ENCODE data around the gene TEX29.

TEX29 gene

DNA sequence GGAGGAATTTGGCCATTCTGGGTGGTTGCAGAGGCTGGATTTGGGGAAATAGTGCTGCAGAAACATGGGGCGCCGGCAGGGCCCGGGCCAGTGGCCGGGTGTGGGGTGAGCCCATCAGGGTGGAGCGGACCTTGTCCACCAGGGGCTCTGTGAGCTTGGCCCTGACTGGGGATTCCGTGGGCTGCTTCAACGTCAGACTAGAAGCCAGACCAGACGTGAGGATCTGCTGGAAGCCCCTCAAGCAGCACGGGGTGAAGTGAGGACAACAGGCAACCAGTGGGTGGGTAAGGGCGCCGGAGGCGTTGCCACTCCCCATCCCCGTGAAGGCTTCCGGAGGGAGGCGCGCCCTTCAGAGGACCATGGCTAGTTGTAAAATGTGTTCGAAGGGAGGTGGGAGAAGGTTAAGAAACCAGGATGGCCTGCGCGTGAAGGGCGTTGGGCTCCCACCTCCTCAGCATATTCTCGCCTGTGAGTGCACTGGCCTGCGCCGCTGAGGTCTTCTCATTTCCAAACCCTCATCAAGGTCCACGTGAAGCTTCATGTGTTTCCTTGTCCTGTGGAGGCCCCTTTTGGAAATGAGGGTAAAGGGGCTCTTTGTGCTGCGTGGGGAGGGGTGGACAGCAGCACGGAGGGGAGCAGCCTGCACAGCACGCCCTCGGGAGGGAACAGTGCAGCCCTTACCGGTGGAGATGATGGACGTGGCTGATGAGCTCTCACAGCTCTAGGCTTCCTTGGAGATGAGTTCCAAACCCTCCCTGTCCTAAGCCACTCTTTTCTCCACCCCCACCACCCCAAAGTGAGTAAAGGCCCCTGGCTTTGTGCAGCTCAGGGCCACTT is 8.3 kb downstream of the TEX29 start:
- no peak overlapping the region for H3K9ac ChIP-seq (ENCODE audit: low read length)
- no peak overlapping the region for H3K4me2 ChIP-seq (ENCODE audit: low read length)
- no peaks in the 10 kb centered on the region for H3K27me3 ChIP-seq (ENCODE audit: insufficient read depth, low read length)
- TF ChIP-seq EZH2 (IDR thresholded peaks at IDR 0.05; ENCODE audit: borderline replicate concordance, low read length) = no peak
- TF ChIP-seq, protein P1, sequence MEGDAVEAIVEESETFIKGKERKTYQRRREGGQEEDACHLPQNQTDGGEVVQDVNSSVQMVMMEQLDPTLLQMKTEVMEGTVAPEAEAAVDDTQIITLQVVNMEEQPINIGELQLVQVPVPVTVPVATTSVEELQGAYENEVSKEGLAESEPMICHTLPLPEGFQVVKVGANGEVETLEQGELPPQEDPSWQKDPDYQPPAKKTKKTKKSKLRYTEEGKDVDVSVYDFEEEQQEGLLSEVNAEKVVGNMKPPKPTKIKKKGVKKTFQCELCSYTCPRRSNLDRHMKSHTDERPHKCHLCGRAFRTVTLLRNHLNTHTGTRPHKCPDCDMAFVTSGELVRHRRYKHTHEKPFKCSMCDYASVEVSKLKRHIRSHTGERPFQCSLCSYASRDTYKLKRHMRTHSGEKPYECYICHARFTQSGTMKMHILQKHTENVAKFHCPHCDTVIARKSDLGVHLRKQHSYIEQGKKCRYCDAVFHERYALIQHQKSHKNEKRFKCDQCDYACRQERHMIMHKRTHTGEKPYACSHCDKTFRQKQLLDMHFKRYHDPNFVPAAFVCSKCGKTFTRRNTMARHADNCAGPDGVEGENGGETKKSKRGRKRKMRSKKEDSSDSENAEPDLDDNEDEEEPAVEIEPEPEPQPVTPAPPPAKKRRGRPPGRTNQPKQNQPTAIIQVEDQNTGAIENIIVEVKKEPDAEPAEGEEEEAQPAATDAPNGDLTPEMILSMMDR (IDR thresholded peaks at IDR 0.05; ENCODE audit: low read length) = no peak
- H3K9me3 ChIP-seq (ENCODE audit: low read length) = no peaks in the 10 kb centered on the region
- H3K36me3 ChIP-seq (ENCODE audit: insufficient read depth, low read length) = no peaks in the 10 kb centered on the region
- no peak overlapping the region for H2AFZ ChIP-seq (ENCODE audit: low read length)
- no peak overlapping the region for H3K4me3 ChIP-seq (ENCODE audit: low read depth, low read length, poor library complexity, severe bottlenecking)
- H3K4me1 ChIP-seq (ENCODE audit: insufficient read depth, low read length, severe bottlenecking) = no peaks in the 10 kb centered on the region
- no peaks in the 10 kb centered on the region for H3K79me2 ChIP-seq (ENCODE audit: insufficient read depth, low read length)
- H3K9me2 ChIP-seq (ENCODE audit: low read depth, low read length) = no peaks in the 10 kb centered on the region
- no peaks in the 10 kb centered on the region for H4K20me1 ChIP-seq (ENCODE audit: insufficient read depth, low read length)
- no peak overlapping the region for H3K27ac ChIP-seq (ENCODE audit: low read depth, low read length, poor library complexity, severe bottlenecking)
- H3F3A ChIP-seq (ENCODE audit: insufficient read depth, low read length) = no peaks in the 10 kb centered on the region

DNA sequence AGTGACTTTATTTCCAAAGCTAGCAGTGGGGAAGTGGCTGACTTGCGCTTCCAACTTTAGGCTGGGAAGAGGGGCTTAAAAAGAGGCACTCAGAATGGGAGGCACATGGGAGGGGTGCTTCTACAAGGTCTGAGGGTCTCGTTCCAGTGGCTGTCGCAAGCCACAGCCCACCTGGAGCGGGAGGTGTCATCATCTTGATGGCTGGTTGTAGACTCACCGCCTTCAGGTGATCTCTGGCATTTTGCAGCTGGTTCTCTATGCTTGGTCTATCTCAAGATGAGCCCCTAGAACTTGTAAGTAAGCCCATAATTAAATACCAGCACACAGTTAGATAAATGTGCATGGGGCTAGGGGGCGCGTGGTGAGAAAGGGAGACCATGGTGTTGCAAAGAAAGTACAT is 9.2 kb downstream of the TEX29 start:
- H3K4me1 ChIP-seq (ENCODE audit: insufficient read depth, low read length, severe bottlenecking) = no peaks in the 10 kb centered on the region
- TF ChIP-seq, protein P1 (IDR thresholded peaks at IDR 0.05; ENCODE audit: low read length) = no peak
- TF ChIP-seq EZH2 (IDR thresholded peaks at IDR 0.05; ENCODE audit: borderline replicate concordance, low read length) = no peak
- H3K79me2 ChIP-seq (ENCODE audit: insufficient read depth, low read length) = no peaks in the 10 kb centered on the region
- no peak overlapping the region for H3K9ac ChIP-seq (ENCODE audit: low read length)
- H3K27me3 ChIP-seq (ENCODE audit: insufficient read depth, low read length) = no peaks in the 10 kb centered on the region
- peaks cover 2% of the 10 kb centered on the region; the same call in 1 of the 2 replicates for H3K9me3 ChIP-seq (ENCODE audit: low read length)
- no peaks in the 10 kb centered on the region for H3F3A ChIP-seq (ENCODE audit: insufficient read depth, low read length)
- H3K36me3 ChIP-seq (ENCODE audit: insufficient read depth, low read length) = no peaks in the 10 kb centered on the region
- H3K4me2 ChIP-seq (ENCODE audit: low read length) = no peak overlapping the region
- H2AFZ ChIP-seq (ENCODE audit: low read length) = no peak overlapping the region
- H3K4me3 ChIP-seq (ENCODE audit: low read depth, low read length, poor library complexity, severe bottlenecking) = no peak overlapping the region
- no peaks in the 10 kb centered on the region for H3K9me2 ChIP-seq (ENCODE audit: low read depth, low read length)
- H4K20me1 ChIP-seq (ENCODE audit: insufficient read depth, low read length) = no peaks in the 10 kb centered on the region
- H3K27ac ChIP-seq (ENCODE audit: low read depth, low read length, poor library complexity, severe bottlenecking) = no peak overlapping the region

DNA sequence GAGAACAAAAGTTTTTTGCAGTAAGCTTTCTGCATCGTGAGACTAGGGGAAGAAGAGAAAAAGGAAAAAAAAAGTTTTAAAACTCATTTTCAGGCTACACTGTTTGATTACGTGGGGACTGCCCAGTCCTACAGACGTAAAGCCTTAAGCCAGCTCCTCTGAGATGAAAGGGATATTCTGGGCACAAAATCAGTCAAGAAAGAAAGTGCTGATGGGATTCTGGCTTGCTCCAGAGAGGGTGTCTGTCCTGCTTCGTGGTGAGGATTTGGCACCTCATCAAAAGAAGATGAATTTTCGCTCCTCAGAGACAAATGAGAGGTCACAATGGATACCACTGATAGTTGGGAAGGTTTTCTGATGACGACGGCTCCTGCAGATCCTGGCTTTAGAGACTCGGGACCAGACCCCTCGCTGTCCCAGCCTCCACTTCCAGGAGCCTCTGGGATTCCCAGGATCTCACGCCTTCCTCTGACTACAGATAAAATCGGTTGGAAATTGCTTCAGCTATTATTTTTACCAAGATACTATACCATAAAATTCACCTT is 9.7 kb downstream of the TEX29 start:
- Histone ChIP-seq H3K9me2 (ENCODE audit: low read depth, low read length) (no peaks in the 10 kb centered on the region), H4K20me1 (ENCODE audit: insufficient read depth, low read length) (no peaks in the 10 kb centered on the region), H2AFZ (ENCODE audit: low read length) (no peak overlapping the region), H3K4me1 (ENCODE audit: insufficient read depth, low read length, severe bottlenecking) (no peaks in the 10 kb centered on the region), H3K9ac (ENCODE audit: low read length) (no peak overlapping the region), H3K4me3 (ENCODE audit: low read depth, low read length, poor library complexity, severe bottlenecking) (no peak overlapping the region), H3K4me2 (ENCODE audit: low read length) (no peak overlapping the region), H3K27me3 (ENCODE audit: insufficient read depth, low read length) (no peaks in the 10 kb centered on the region), H3K27ac (ENCODE audit: low read depth, low read length, poor library complexity, severe bottlenecking) (no peak overlapping the region), H3K79me2 (ENCODE audit: insufficient read depth, low read length) (no peaks in the 10 kb centered on the region), H3K9me3 (ENCODE audit: low read length) (peaks cover 2% of the 10 kb centered on the region; the same call in 1 of the 2 replicates), H3K36me3 (ENCODE audit: insufficient read depth, low read length) (no peaks in the 10 kb centered on the region), H3F3A (ENCODE audit: insufficient read depth, low read length) (no peaks in the 10 kb centered on the region)
- TF ChIP-seq EZH2 (IDR thresholded peaks at IDR 0.05; ENCODE audit: borderline replicate concordance, low read length) = no peak
- TF ChIP-seq, protein P1 (IDR thresholded peaks at IDR 0.05; ENCODE audit: low read length) = no peak

Data from OCI-LY1 (cell line).